HG03108 (cell line): ENCODE data around the gene KCNJ12.
A peak's percentile ranks its signal among the peaks of the same experiment; 100 is the strongest.
"Not testable (repeated sequence)": the region's sequence is repeated elsewhere in the genome, so short reads cannot be mapped to it uniquely, and the experiment has no call there.

Experiments
- ATAC-seq: cut with Tn5 transposase; IDR thresholded peaks from one replicate; pipeline ENCODE4 v1.9.1; 2021; ENCODE audit warnings: moderate library complexity; ENCODE audit not compliant: unreplicated experiment

The KCNJ12 gene

DNA sequence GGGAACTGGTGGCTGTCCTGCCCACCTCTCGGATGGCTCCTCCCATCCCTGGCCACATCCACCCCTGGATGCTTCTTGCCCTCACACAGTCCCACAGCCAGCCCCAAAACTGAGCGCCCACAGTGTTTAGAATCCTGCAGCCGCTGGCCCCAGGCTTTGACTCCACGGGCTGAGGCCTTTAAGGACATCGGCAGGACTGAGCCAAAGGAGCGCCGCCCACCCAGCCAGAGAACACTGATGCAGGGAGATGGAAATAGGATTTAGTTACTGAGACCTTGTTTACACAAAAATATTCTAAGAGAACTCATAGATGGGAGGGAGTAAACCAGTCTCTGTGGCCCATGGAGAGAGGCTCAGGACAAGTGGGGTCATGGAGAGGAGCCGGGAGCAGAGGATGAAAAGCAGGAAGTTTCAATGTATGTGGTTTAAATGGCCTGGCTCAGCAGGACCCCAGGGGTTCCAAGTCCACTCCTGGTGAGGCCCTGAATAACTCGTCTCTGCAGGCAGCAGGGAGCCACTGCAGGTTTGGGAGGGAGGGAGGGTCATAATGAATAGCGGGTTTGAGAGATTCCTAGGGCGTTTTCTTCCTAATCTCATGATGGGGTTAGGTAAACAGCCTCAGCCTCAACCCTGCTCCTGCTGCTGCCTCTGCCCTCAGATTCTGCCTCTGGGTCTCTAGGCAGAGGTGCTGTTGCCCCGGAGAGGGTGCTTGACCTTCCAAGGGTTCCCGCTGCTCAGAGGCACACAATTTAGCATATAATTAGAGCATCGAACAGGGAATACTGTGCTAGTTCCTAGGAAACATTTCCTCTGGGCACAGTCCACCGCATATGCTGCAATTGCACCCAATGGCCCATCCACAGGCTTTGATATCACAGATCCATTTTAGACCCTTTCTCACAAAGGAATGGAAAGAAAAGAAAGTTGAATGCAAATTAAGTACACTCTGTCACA is 61.0 kb downstream of the KCNJ12 start:
- ATAC-seq, result not testable (repeated sequence)

DNA sequence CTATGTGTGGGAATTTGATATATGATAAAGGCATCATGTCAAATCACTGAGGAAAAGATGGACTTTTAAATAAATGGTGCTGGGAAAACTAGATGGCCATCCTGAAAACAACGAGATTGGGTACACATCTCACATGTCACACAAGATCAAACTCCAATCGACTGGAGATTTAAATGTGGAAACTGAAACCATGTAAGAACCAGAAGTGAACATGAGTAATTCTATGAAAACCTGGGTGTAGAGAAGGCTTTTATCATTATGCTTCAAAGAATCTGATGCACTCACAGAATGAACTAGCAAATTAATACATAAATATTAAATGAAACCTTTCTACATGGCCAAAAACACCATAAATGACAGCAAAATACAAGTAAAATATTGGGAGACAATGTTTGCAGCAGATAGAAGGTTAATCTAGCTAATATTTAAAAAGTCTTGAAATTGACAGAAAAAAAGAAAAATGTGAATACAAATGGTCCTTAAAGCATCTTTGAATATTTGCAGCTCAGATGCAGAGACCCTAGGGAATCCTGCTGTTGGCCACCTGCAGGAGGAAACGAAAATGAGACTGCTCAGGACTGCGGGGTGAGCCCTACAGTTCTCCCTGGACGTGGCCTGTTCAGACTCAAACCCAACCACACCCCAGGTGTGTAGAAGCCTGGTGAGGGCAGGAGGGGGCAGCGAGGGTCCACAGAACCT is 62.3 kb downstream of the KCNJ12 start:
- not testable (repeated sequence) for ATAC-seq

DNA sequence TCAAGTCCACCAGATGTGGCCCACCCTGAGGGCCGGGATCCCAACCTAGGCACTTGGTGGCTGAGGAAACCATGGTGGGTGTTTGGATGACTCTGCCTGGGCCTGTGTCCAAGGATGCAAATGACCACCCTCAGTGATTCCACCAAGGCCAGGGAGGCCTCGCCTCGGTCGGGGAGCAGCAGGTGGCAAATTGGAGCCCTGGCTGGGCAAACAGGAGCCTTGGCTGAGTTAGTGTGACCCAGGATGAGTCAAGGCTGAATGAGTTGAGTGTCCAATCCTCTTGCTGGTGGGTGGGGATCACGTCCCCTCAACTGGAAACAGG is 62.8 kb downstream of the KCNJ12 start:
- ATAC-seq, result not testable (repeated sequence)

DNA sequence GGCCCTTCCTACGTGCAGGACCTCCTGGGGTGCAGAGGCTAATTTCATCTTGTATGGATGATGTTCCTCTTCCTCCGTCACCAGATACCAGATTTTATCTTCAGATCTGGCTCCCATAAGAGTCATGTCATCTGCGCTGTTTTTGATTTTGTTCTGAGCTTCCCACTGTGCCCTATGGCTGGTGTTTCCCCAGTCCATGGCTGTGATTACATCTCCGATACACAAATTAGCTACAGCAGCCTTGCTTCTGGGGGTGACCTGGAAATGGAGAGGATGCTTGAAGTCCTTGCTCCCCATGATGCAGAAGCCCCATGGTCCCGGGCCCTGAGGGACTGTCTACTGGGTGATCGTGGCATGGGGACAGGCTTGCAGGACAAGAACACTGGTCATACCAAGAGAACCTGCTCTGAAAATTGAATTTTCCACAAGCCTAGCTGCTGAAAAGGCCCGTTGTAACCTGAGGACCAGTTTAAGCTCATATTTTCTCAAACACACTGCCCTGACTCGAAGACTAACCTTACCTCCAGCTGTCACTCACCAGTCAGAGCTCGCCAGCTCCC is 69.0 kb downstream of the KCNJ12 start:
- ATAC-seq, result no peak

DNA sequence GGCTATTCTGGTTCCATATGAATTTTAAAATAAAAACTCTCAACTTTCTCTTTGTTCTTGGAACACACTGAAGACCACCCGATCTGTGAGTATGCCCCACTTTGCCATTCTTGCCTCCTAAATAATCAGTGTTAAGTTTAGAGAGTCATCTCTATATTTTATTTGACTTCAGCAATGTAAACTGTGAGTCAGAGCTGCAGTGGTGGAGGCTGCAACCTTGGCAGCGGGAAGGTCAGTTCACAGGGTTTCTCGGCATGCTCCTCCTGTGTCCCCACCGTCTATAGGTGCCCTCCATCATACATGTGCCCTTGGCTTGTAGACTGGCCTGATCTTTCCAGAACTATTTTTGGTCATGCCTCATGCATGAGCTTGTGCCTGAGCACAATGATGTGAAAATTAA is 71.4 kb downstream of the KCNJ12 start:
- not testable (repeated sequence) for ATAC-seq

DNA sequence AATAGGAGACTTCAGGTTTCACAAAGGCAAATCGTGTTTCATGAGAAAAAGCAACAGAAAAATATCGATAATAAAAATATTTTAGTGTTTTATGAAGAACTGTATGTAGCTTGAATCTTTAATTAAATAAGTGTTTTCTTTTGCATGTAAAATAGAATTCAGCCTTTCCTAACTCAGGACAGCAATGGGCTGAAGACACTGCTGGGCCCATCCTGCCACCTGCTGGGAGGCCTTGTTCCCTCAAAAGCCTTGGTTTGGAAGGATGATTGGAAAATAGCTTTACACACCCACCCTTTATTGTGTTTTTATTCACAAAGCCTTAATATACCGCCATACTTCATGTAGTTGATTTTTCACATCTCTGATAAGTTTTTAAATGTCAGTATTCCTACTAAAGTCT is 73.7 kb downstream of the KCNJ12 start:
- ATAC-seq, result not testable (repeated sequence)

DNA sequence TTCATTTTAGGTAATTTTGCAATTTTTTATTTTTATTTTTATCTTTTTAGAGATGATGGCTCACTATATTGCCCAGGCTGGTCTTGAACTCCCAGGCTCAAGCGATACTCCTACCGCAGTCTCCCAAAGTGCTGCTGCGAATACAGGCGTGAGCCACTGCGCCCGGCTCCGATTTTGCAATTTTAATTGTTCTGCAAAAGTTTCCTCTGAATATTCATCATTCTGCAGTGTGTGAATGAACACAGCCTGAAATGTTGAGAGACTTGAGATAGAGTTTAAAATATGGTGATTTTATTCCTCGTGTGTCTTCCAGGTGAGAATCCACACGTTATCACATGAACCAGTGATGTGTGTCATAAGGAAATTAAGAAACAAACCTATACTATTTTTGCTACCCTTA is 75.8 kb downstream of the KCNJ12 start:
- no peak for ATAC-seq

DNA sequence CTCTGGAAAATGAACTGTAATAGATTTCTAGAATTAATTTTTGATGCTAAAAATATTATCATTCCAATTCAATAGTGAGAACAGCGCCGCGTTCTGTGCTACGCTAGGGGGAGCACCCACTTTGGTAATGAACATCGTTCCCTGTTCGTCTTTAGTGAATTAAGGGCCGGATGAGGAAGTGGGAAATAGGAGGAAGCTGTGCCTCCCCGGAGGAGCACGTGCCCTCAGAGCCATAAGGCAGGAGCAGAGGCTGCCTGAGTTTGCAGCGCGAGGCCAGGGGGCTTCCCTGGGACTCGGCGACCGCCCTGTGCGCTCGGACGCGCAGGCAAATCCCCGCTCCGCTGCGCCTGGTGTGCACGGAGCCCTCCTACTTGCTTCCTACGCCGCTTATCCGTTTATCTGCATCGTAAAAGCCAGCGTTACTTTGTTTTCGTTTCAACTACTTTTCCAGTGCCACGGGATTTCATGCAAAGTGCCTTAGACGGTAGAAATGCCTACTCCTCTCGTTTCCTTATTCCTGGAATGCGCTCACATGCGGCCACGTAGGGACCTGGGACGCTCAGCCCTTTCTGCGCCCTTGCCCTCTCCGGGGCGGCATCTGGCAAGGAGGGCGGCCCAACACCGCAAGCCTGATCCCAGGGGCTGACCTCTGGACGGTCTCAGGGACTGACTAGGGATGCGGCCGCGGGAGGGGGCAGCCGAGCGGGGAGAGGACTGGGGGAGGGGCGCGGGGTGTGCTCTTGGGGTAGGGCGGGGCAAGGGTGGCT is 76.4 kb downstream of the KCNJ12 start:
- ATAC-seq, result no peak

DNA sequence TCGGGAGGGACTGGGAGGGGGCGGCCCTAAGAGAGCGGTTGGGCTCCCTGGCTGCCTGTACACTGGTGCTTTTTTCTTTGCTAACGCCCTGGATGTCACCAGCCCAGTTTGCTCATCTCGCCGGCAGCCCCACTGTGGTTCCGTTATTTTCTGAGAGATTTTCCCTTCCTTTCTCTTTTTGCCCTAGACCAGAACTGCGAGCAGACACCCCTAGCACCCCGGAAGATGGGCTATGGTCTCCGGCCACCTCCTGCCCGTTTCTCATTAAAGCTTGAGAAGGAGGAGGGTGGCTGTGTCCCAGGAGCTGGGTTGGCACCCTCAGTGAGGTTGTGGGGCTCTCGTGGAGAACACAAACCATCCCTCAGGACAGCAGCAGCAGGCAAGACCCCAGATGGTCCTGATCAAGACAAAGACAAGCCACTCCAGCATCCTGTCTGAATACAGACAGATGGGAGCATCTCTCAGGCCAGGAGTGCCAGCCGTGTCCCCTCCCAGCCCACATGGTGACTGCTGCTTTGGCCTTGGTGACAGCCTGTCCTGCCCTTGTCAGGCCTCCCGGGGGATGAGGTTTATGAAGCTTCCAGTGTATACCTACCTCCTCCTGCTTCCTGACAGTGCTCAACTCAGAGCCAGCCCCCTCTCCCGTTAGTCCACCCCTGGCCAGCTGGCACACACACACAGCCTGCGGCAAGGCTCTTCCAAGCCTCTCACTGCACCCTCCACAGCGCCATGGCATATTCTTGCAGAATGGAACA is 77.2 kb downstream of the KCNJ12 start:
- ATAC-seq, result no peak

DNA sequence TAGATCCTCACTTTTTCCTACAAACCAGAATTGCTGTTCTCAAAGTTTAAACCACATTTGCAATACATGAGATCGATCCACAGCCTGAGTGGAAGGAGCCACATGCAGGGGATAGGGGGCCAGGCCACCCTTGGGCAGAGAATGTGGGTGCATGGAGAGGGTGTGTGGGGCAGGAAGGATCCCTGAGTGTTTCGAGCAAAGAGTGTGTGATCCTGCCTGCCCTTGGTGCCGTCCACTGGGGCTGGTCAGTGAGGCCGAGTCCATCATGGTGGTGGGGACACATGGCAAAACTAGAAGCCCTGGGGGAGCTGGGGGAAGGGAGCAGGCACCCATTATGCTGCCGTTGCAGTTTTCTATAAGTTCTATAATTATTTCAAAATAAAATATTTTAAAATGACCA is 77.8 kb downstream of the KCNJ12 start:
- not testable (repeated sequence) for ATAC-seq

DNA sequence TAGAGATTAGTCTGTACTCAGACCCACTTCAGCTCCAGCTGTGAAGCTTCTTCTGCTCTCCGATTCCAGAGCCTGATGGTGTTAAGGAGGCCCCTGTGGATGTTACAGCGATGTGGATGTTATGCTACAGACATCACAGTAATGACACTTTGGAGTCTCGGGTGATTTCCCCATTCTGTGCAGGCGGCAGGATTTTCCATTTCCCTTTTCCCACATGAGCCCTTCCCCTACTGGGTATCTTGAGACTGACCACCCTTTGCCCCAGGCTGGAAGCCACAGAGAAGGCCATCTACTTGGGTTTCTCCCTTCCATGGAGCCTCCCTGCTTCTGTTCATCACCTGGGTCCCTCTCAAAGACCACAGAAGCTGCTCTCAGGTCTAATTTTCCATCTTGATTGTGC is 78.3 kb downstream of the KCNJ12 start:
- no peak for ATAC-seq

DNA sequence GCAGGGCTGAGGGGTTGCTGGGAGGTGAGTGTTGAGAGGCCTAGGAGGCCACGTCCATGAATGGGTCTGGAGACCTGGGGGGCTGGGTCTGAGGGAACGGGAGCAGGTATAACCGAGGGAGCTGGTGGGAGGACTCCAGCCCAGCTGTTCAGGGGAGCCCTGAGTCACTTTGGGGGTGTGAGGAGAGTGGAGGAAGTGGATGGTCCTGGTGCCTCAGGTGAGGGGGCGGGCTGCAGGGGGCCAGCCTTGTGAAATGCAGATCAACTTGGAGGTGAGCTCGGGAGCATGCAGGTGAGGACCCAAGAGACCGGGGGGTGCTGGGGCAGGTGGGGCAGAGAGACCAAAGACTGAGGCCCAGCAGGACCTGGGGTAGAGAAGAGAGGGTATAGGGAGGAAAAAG is 79.6 kb downstream of the KCNJ12 start:
- ATAC-seq, result no peak

DNA sequence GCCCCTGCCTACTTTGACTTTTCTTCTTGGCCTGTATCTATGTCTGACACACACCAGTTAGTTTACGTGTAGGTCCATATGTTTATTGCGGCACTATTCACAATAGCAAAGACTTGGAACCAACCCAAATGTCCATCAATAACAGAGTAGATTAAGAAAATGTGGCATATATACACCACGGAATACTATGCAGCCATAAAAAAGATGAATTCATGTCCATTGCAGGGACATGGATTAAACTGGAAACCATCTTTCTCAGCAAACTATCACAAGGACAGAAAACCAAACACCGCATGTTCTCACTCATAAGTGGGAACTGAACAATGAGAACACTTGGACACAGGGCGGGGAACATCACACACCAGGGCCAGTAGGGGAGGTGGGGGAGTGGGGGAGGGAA is 80.3 kb downstream of the KCNJ12 start:
- not testable (repeated sequence) for ATAC-seq

DNA sequence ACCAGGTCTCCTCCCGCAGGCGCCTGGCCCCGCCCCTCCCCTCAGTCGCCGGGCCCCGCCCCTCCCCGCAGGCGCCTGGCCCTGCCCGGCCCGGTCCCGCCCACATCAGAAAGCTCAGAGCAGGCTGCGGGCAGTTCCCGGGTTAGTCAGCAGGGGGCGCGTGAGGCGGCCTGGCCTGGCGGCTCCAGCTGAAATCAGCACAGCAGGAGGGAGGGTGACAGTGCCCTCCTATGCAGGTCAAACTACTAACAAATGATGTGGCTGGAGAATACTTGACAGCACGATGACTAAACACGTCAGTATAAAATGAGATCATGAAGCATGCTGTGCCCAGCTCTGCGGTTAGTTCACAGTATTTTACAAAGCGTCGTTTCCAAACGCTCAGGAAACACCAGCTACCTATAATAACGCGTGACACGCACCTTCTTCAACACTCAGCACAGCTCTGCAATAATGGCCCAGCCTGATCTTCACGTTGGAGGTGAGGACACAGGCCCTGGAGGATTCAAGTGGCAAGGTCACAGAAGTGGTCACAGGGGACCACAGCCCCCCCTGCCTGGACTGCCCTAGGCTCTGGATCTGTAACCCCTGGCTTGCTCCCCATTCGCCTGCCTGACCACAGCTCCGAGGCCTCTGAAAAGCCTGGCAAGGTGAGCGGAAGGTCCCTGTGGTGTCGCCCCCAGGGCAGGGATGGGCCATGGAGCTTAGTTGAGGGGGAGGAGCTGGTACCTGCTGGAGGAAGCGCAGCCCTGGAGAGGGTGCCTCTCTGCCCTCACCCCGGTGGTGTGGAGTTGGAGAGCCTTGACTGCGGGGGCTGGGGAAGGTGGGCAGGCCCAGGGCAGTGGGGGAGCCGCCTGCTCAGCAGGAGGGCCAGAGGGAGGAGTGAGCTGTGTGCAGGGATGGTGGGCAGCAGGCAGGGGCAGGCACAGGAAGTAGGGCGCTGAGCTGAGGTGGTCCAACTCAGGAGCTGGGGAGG is 81.2 kb downstream of the KCNJ12 start:
- ATAC-seq, result peak; percentile 86

DNA sequence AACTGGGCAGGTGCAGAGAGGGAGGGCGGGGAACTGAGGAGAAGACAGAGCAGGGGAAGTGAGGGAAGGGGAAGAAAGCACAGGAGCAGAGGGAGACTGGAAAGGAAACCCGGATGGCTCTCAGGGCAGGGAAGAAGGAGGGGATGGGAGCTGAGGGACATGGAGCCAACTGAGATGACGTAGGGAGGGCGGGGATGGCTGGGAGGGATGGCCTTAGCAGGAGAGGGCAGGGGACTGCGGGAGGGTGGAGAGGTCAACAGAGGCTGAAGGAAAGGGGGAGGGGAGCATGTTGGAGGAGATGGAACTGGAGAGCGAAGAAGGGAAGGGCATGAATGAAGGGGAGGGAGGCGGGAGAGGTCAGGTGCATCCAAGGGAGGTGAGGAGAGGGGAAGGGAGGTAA is 81.9 kb downstream of the KCNJ12 start:
- no peak for ATAC-seq

DNA sequence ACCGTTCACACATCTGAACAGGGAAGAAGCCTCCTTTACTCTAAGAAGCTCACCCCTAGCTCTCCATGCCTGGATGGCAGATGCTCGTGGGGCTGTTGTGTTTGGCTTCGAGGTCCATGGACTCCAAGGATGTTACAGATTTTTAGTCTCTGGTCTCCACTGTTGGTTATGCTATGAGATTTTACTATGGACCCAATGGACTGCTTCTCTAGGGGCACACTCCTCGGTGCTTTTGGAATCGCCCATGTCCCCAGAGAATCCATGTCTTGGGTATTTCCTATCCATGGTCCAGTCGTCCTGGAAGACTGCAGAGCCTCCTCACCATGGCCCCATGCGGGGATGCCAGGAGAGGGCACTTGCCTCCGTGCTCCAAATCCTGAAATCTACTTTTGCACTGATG is 83.4 kb downstream of the KCNJ12 start:
- ATAC-seq, result no peak

DNA sequence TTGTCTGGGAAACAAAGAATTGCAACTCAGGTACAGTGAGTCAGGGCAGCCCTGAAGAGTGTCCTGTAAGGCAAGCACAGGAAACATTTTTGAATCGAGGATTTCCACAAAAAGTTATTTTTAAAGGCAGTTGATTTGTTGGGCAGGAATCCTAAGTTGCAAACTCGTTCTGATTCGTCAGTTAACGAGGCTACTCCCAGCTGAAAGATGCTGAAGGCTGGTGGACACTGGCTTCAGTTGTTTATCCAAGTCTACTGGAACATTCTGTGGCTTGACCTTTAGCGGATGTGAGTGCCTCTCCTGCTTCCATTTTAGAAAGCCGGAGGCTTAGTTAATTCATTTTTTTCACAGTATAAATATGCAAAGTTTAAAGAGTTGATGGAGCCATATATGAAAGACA is 84.2 kb downstream of the KCNJ12 start:
- no peak for ATAC-seq

DNA sequence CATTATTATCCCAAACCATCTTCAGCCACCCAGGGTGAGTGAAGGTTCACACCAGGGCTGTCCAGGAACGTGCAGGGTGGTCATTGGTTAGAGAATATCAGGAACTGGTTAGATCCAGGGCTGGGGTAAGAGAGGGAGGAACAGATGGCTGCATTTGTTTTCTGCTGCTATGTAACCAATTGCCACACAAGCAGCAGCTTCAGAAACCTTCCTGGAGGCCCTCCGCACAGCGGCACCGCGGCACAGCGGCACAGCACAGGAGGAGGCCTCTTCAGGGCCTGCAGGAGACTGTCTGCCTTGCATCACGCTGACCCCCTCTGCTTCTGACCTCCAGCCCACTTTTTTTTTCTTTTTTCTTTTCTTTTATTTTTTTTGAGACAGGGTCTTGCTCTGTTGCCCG is 86.1 kb downstream of the KCNJ12 start:
- ATAC-seq, result no peak

DNA sequence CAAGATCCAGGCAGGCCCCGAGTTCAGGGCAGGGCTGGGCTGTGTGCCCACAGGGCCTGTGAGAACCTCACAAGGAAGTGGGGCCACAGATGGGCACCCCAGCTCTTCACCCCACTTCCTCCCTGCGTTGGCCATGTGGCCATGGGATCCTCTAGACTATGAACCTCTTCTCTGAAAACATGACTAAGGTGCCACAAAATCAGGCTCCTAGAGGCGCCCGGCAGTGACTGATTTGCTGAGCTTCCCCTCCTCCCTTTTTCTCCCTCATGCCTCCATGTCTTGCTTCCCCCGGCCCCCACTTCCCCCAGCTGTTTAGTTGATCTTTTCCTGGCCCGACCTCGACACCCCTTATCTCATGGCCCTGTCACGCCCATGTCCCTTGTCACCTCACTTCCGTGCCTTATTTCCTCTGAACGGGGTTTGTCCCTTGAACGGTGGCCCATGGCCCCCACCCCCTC is 87.1 kb downstream of the KCNJ12 start:
- no peak for ATAC-seq
